OCI-LY7 (cell line): Measurements from ENCODE around the gene ITGB4. TPM values are rescaled to one million over a fixed set of nuclear protein-coding genes. Genes with fewer than 3 reads are reported as not detected.

ENCODE experiments used
- BruUV-seq: library from RNA; stranded (reverse); fragments of 400-500 nt; replicated peaks from 2 replicates; lab custom pipeline; 2021; lab: Mats Ljungman, UMichigan
- CTCF ChIA-PET: fragments of 300-600 bp; sonication (Branson Sonifier 250); formaldehyde crosslinking; loops from one replicate; lab custom pipeline; 2022; ENCODE audit warnings: antibody characterized with exemption; ENCODE audit not compliant: unreplicated experiment; lab: Charles Lee
- POLR2A ChIA-PET: fragments of 300-600 bp; sonication (Branson Sonifier 250); formaldehyde crosslinking; loops from one replicate; lab custom pipeline; 2022; ENCODE audit warnings: antibody characterized with exemption; lab: Charles Lee
- DNase-seq: peaks from one replicate; pipeline ENCODE4 v3.0.0-alpha.2; 2015; ENCODE audit warnings: low spot score
- H2AFZ ChIP-seq: fragments of 200-600 bp; sonication (generic), shearing (Covaris generic); 2 replicates; pipeline ENCODE4 v1.6.1; 2014; ENCODE audit warnings: mild to moderate bottlenecking, antibody characterized with exemption, low read length, moderate library complexity
- H3K27ac ChIP-seq: fragments of 200-600 bp; sonication (generic); 2 replicates; pipeline ENCODE4 v1.5.1; 2014; ENCODE audit warnings: mixed run types, low read depth, mild to moderate bottlenecking, moderate library complexity, low read length, inconsistent platforms; ENCODE audit not compliant: poor library complexity, severe bottlenecking
- H3K36me3 ChIP-seq: fragments of 200-600 bp; sonication (generic); 2 replicates; pipeline ENCODE4 v1.6.1; 2014; ENCODE audit warnings: mild to moderate bottlenecking, antibody characterized with exemption, low read length, moderate library complexity, mixed read lengths; ENCODE audit not compliant: insufficient read depth
- H3K4me1 ChIP-seq: fragments of 200-600 bp; sonication (generic); 2 replicates; pipeline ENCODE4 v1.5.1; 2014; ENCODE audit warnings: mild to moderate bottlenecking, low read length; ENCODE audit not compliant: insufficient read depth, poor library complexity, severe bottlenecking
- H3K4me2 ChIP-seq: fragments of 200-600 bp; sonication (generic); 2 replicates; pipeline ENCODE4 v1.6.1; 2014; ENCODE audit warnings: mild to moderate bottlenecking, low read length
- H3K4me3 ChIP-seq: fragments of 200-600 bp; sonication (generic); 2 replicates; pipeline ENCODE4 v1.5.1; 2014; ENCODE audit warnings: mild to moderate bottlenecking, low read depth, low read length; ENCODE audit not compliant: poor library complexity, severe bottlenecking
- H3K79me2 ChIP-seq: fragments of 200-600 bp; sonication (generic); 2 replicates; pipeline ENCODE4 v1.6.1; 2016; ENCODE audit warnings: low read depth, mild to moderate bottlenecking, low read length, moderate library complexity, mixed read lengths; ENCODE audit not compliant: insufficient read depth
- H3K9me2 ChIP-seq: fragments of 200-600 bp; sonication (generic); 2 replicates; pipeline ENCODE4 v1.6.1; 2016; ENCODE audit warnings: mild to moderate bottlenecking, low read length, mixed read lengths; ENCODE audit not compliant: insufficient read depth
- H3K9me3 ChIP-seq: fragments of 200-600 bp; sonication (generic); 2 replicates; pipeline ENCODE4 v1.6.1; 2014; ENCODE audit warnings: mild to moderate bottlenecking, mixed run types, low read length, mixed read lengths
- H4K20me1 ChIP-seq: fragments of 200-600 bp; sonication (generic); 2 replicates; pipeline ENCODE4 v1.6.1; 2014; ENCODE audit warnings: mild to moderate bottlenecking, antibody characterized with exemption, low read length, moderate library complexity, mixed read lengths; ENCODE audit not compliant: insufficient read depth
- EZH2phosphoT487 ChIP-seq: fragments of 200-600 bp; sonication (generic); IDR thresholded peaks from 2 replicates; pipeline ENCODE4 v1.6.1; 2018; ENCODE audit warnings: low read depth, borderline replicate concordance, mild to moderate bottlenecking, mixed run types, antibody characterized with exemption, low read length, moderate library complexity, mixed read lengths
- intact Hi-C: fragments of 100-400 bp; cut with micrococcal nuclease; formaldehyde crosslinking; loops from one replicate; pipeline ENCODE4 v1.10.0; 2022; ENCODE audit not compliant: unreplicated experiment
- total RNA-seq, 2 experiments: library from RNA; depleted of rRNA in 1 of 2; stranded (reverse); fragments of >200 nt in 1 of 2; shearing (Covaris generic) in 1 of 2; gene quantifications; 2 replicates each; pipeline ENCODE4 v1.2.3, GENCODE V29; 2014 to 2022
- TF ChIP-seq, protein P1 (sequence below): fragments of 200-600 bp; sonication (generic); conservative IDR thresholded peaks from 2 replicates; pipeline ENCODE4 v1.5.1; 2014; ENCODE audit warnings: mild to moderate bottlenecking, antibody characterized with exemption, low read length, moderate library complexity, mixed read lengths

Gene ITGB4
- total RNA-seq, 2 experiments from 2014 or later: 0.66 to 3.9 TPM

DNA sequence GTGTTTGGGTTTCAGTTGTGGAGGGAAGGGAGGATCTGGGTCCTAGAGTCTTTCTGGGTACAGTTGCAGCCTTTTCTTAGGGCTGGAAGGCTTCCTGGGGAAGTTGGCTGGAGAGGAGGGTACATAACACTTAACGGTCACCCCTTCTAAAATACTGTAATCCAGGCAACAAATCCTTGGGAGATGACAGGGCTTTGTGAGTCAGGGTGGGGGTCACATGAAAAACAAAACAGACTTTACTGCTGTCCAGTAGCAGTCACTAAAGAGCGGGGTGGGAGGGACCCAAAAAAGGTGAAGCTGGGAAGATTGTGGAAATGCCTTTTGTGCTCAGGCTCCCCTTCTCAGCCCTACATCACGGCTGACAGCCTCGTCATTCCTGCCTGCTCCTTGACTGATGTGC, 47.8 kb upstream of the ITGB4 start:
- Histone ChIP-seq H3K4me2 (no peak overlapping the region), H3K79me2 (peaks cover 72% of the 10 kb centered on the region), H3K36me3 (peaks cover 88% of the 10 kb centered on the region), H3K9me2 (no peaks in the 10 kb centered on the region), H3K4me1 (peaks cover 20% of the 10 kb centered on the region), H3K27ac (peak overlapping the region; percentile 31), H3K9me3 (no peaks in the 10 kb centered on the region), H3K4me3 (no peak overlapping the region), H4K20me1 (0 out of 2 replicates have a peak, but pooled peaks cover 3% of the 10 kb centered on the region), H2AFZ (no peak overlapping the region)
- BruUV-seq: no TSS peak
- DNase-seq: no peak
- ChIA-PET CTCF (no interaction called here), POLR2A (interaction anchor here (0.9 to 2.1 kb wide), 2 partner anchors 15 to 90 kb away, joined by 3 to 8 read pairs; no protein-coding TSS in a partner anchor)
- no peak for TF ChIP-seq EZH2phosphoT487
- TF ChIP-seq, protein P1, sequence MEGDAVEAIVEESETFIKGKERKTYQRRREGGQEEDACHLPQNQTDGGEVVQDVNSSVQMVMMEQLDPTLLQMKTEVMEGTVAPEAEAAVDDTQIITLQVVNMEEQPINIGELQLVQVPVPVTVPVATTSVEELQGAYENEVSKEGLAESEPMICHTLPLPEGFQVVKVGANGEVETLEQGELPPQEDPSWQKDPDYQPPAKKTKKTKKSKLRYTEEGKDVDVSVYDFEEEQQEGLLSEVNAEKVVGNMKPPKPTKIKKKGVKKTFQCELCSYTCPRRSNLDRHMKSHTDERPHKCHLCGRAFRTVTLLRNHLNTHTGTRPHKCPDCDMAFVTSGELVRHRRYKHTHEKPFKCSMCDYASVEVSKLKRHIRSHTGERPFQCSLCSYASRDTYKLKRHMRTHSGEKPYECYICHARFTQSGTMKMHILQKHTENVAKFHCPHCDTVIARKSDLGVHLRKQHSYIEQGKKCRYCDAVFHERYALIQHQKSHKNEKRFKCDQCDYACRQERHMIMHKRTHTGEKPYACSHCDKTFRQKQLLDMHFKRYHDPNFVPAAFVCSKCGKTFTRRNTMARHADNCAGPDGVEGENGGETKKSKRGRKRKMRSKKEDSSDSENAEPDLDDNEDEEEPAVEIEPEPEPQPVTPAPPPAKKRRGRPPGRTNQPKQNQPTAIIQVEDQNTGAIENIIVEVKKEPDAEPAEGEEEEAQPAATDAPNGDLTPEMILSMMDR: no peak
- intact Hi-C loops: no loop called here

DNA sequence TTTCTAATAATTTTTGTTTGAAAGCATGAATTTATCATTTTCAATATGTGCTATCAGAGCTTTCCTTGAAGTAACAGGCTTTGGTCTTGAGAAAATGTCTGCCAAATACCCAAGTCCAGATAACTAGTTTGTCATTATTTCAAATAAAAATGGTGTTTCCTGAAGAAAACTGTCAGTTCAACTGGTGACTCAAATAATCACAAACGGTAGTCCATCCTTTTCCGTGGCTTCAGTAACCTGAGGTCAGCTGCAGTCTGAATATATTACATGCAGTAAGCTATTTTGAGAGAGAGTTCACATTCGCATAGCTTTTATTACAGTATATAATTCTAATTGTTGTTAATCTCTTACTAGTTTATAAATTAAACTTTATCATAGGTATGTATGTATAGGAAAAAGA, 44.8 kb upstream of the ITGB4 start:
- Histone ChIP-seq H3K4me2 (no peak overlapping the region), H3K36me3 (peaks cover 86% of the 10 kb centered on the region), H2AFZ (no peak overlapping the region), H3K4me3 (no peak overlapping the region), H3K27ac (no peak overlapping the region), H4K20me1 (0 out of 2 replicates have a peak, but pooled peaks cover 3% of the 10 kb centered on the region), H3K79me2 (peaks cover 43% of the 10 kb centered on the region), H3K4me1 (peaks cover 11% of the 10 kb centered on the region), H3K9me2 (no peaks in the 10 kb centered on the region), H3K9me3 (no peaks in the 10 kb centered on the region)
- no peak for DNase-seq
- TF ChIP-seq, protein P1: no peak
- TF ChIP-seq EZH2phosphoT487: no peak
- ChIA-PET POLR2A (interaction anchor here (0.5 to 1.0 kb wide), 3 partner anchors 10 to 100 kb away, joined by 4 to 5 read pairs (median 4); no protein-coding TSS in a partner anchor), CTCF (interaction anchor here (0.8 kb wide), 1 partner anchor 61 kb away, joined by 3 read pairs; no protein-coding TSS in a partner anchor)
- intact Hi-C loops: loop anchor here (1.0 to 5.0 kb wide), 2 partner anchors 36 to 43 kb away; partner anchors contain the start of gene SMIM5
- BruUV-seq: TSS peak; percentile 1

DNA sequence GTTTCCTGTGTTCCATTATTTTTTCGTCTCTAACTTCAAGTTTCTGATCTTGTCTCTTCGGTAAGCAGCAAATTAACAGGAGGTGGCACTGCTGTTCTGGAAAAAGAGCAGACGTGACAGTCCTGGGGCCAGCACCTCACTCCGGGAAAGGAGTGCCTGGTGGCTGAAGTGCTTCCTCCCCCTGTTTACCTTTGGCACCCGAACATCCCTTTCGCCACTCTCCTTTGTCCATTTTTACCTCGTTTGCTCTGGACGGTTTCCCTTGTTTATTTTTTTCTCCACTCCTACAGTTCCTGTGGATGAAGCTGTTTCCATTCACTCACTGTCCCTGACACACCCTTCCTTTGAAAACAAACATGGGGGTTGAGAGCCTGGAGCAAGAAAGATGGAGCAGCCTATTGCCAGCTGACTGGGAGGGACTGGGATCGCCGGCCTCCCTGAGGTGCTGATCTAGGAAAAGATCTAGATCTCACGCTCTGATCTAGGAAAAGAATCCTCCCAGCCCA, 41.5 kb upstream of the ITGB4 start:
- H3K4me2 ChIP-seq: no peak overlapping the region
- TF ChIP-seq, protein P1: peak; percentile 38; the same call in 1 of the 2 replicates
- TF ChIP-seq EZH2phosphoT487: no peak
- no TSS peak for BruUV-seq

More for the DNA sequence above, 41.5 kb upstream of the ITGB4 start:
- Histone ChIP-seq H3K36me3 (peaks cover 82% of the 10 kb centered on the region), H3K9me3 (no peaks in the 10 kb centered on the region), H3K4me3 (no peak overlapping the region), H4K20me1 (0 out of 2 replicates have a peak, but pooled peaks cover 3% of the 10 kb centered on the region), H3K79me2 (peaks cover 54% of the 10 kb centered on the region), H2AFZ (no peak overlapping the region), H3K9me2 (no peaks in the 10 kb centered on the region), H3K4me1 (peaks cover 6% of the 10 kb centered on the region), H3K27ac (no peak overlapping the region)
- ChIA-PET POLR2A (interaction anchor here (1.1 to 1.7 kb wide), 4 partner anchors 8 to 58 kb away, joined by 3 to 5 read pairs (median 4); no protein-coding TSS in a partner anchor), CTCF (interaction anchor here (1.5 kb wide), 1 partner anchor 9 kb away, joined by 6 read pairs; no protein-coding TSS in a partner anchor)
- intact Hi-C loops: loop anchor here (5.0 kb wide), 1 partner anchor 33 kb away; no protein-coding TSS in a partner anchor
- no peak for DNase-seq
